ENCODE data around the gene SRC. TPM values are rescaled to one million over a fixed set of nuclear protein-coding genes. Genes with fewer than 3 reads are reported as not detected.

SRC gene
- total and polyA plus RNA-seq, 2 experiments from 2014 or later, result 26.2 to 34.3 TPM

- H3K4me1 ChIP-seq (ENCODE audit: low read depth), result peaks cover 26% of the 10 kb centered on the region
- no peak overlapping the region for H3K4me3 ChIP-seq
- H3K9me3 ChIP-seq (ENCODE audit: low read depth), result no peaks in the 10 kb centered on the region
- DNase-seq (ENCODE audit: low read depth in 1 of 2, low spot score in 1 of 2), result no peak
- H3K36me3 ChIP-seq, result peaks cover 19% of the 10 kb centered on the region
- TF ChIP-seq, protein P1, sequence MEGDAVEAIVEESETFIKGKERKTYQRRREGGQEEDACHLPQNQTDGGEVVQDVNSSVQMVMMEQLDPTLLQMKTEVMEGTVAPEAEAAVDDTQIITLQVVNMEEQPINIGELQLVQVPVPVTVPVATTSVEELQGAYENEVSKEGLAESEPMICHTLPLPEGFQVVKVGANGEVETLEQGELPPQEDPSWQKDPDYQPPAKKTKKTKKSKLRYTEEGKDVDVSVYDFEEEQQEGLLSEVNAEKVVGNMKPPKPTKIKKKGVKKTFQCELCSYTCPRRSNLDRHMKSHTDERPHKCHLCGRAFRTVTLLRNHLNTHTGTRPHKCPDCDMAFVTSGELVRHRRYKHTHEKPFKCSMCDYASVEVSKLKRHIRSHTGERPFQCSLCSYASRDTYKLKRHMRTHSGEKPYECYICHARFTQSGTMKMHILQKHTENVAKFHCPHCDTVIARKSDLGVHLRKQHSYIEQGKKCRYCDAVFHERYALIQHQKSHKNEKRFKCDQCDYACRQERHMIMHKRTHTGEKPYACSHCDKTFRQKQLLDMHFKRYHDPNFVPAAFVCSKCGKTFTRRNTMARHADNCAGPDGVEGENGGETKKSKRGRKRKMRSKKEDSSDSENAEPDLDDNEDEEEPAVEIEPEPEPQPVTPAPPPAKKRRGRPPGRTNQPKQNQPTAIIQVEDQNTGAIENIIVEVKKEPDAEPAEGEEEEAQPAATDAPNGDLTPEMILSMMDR (IDR thresholded peaks at IDR 0.05; ENCODE audit: low read depth, low read length), result no peak
- no peak overlapping the region for H3K27ac ChIP-seq
- H3K27me3 ChIP-seq, result no peaks in the 10 kb centered on the region
Observed at GRCh38 chr20:37305079-37305478, 40.9 kb upstream of the SRC start.

GRCh38 chr20:37305839-37306238, 40.1 kb upstream of the SRC start:
- peaks cover 25% of the 10 kb centered on the region for H3K4me1 ChIP-seq (ENCODE audit: low read depth)
- H3K27me3 ChIP-seq, result no peaks in the 10 kb centered on the region
- no peaks in the 10 kb centered on the region for H3K9me3 ChIP-seq (ENCODE audit: low read depth)
- peaks cover 19% of the 10 kb centered on the region for H3K36me3 ChIP-seq
- DNase-seq (ENCODE audit: low read depth in 1 of 2, low spot score in 1 of 2), result no peak
- H3K27ac ChIP-seq, result no peak overlapping the region
- H3K4me3 ChIP-seq, result no peak overlapping the region
- TF ChIP-seq, protein P1 (IDR thresholded peaks at IDR 0.05; ENCODE audit: low read depth, low read length), result no peak

GRCh38 chr20:37308086-37309050, 37.6 kb upstream of the SRC start:
- TF ChIP-seq, protein P1 (IDR thresholded peaks at IDR 0.05; ENCODE audit: low read depth, low read length), result no peak
- H3K27ac ChIP-seq, result peak overlapping the region; percentile 80
- no peak for DNase-seq (ENCODE audit: low read depth in 1 of 2, low spot score in 1 of 2)
- H3K27me3 ChIP-seq, result no peaks in the 10 kb centered on the region
- no peak overlapping the region for H3K4me3 ChIP-seq
- H3K36me3 ChIP-seq, result peaks cover 7% of the 10 kb centered on the region
- no peaks in the 10 kb centered on the region for H3K9me3 ChIP-seq (ENCODE audit: low read depth)
- H3K4me1 ChIP-seq (ENCODE audit: low read depth), result peaks cover 25% of the 10 kb centered on the region

DNA sequence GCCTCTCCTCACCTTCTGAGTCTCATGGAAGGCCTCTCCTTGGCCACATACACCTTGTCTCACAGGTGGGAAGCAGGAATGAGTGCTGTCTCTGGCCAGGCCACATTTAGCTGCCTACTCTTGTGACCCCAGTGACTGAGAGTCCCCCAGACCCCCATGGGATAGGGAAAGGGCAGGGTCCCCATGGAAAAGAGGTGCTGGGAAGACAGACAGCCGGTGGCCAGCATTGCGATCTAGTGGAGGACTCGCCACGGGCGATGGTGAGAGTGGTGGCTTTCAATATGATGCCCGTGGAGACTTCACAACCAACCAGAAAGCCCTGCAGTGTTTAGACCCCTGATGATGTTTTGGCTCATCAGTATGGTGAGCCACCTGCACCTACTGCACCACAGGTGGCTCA, 36.6 kb upstream of the SRC start:
- Histone ChIP-seq H3K4me1 (ENCODE audit: low read depth) (peaks cover 33% of the 10 kb centered on the region), H3K36me3 (peaks cover 7% of the 10 kb centered on the region), H3K27me3 (no peaks in the 10 kb centered on the region), H3K27ac (peak overlapping the region; percentile 80), H3K9me3 (ENCODE audit: low read depth) (no peaks in the 10 kb centered on the region), H3K4me3 (no peak overlapping the region)
- no peak for DNase-seq (ENCODE audit: low read depth in 1 of 2, low spot score in 1 of 2)
- TF ChIP-seq, protein P1 (IDR thresholded peaks at IDR 0.05; ENCODE audit: low read depth, low read length), result no peak

DNA sequence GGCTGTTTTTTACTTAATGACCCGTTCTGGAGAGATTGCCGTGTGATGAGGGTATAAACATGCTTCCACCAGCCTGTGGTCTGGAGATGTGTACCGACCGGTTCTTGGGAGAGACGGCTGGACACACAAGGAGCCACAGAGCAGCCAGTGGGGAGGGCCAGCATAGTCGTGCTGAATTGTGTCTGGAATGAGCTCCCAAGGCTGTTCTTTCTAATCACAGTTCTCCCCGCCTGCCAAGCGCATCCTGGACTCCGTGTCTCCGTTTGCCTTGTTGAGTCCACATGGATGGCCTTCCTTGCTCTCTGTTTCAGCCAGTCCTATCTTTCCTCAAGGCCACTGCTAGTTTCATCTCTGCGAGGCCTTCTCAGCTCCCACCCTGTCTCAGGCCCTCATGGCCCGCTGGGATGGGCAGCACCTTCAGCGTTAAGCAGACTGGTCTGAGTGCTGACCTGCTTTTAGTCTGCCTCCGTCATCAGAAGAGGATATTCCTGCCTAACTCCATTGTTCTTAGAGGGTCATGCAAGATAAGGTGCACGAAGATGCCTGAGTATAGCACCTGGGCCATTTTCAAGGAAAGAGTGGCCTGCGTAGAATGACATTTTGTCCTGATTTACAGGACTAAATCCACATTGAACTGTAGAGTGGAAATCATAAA, 35.9 kb upstream of the SRC start:
- no peak for DNase-seq (ENCODE audit: low read depth in 1 of 2, low spot score in 1 of 2)
- Histone ChIP-seq H3K27ac (peak overlapping the region; percentile 82), H3K27me3 (no peaks in the 10 kb centered on the region), H3K36me3 (peaks cover 3% of the 10 kb centered on the region), H3K9me3 (ENCODE audit: low read depth) (no peaks in the 10 kb centered on the region), H3K4me1 (ENCODE audit: low read depth) (peaks cover 41% of the 10 kb centered on the region), H3K4me3 (no peak overlapping the region)
- TF ChIP-seq, protein P1 (IDR thresholded peaks at IDR 0.05; ENCODE audit: low read depth, low read length), result no peak
